ENCODE data around the gene SLC6A18.
A peak's percentile ranks its signal among the peaks of the same experiment; 100 is the strongest.
"Not testable (repeated sequence)": the region's sequence is repeated elsewhere in the genome, so short reads cannot be mapped to it uniquely, and the experiment has no call there.

Gene SLC6A18

GRCh38 chr5:1216918-1217295 is 8.3 kb upstream of the SLC6A18 start:
- no peak for DNase-seq

GRCh38 chr5:1217596-1218206 is 7.5 kb upstream of the SLC6A18 start:
- DNase-seq: no peak

GRCh38 chr5:1218351-1219080 is 6.7 kb upstream of the SLC6A18 start:
- no peak for DNase-seq

GRCh38 chr5:1219098-1219767 is 5.9 kb upstream of the SLC6A18 start:
- DNase-seq: no peak

GRCh38 chr5:1219768-1220100 is 5.4 kb upstream of the SLC6A18 start:
- no peak for DNase-seq

- no peak for DNase-seq
Measured at GRCh38 chr5:1220351-1220750, 4.8 kb upstream of the SLC6A18 start.

- no peak for DNase-seq
Measured at GRCh38 chr5:1220831-1221230, 4.3 kb upstream of the SLC6A18 start.

- DNase-seq: no peak
Measured at GRCh38 chr5:1221721-1222120, 3.5 kb upstream of the SLC6A18 start.

GRCh38 chr5:1222147-1222546 is 3.0 kb upstream of the SLC6A18 start:
- no peak for DNase-seq

GRCh38 chr5:1222621-1223277 is 2.4 kb upstream of the SLC6A18 start:
- no peak for DNase-seq

- no peak for DNase-seq
Measured at GRCh38 chr5:1223278-1223670, 1.9 kb upstream of the SLC6A18 start.

GRCh38 chr5:1224631-1225030 is 550 bp upstream of the SLC6A18 start:
- no peak for DNase-seq

- no peak for DNase-seq
Measured at GRCh38 chr5:1226231-1226630, 1.1 kb downstream of the SLC6A18 start.

- DNase-seq: no peak
Measured at GRCh38 chr5:1226839-1227581, 1.8 kb downstream of the SLC6A18 start.

GRCh38 chr5:1227667-1228066 is 2.5 kb downstream of the SLC6A18 start:
- peak; percentile 3 for DNase-seq

- no peak for DNase-seq
Measured at GRCh38 chr5:1228120-1228519, 2.9 kb downstream of the SLC6A18 start.

- DNase-seq: not testable (repeated sequence)
Measured at GRCh38 chr5:1229023-1229422, 3.8 kb downstream of the SLC6A18 start.

- DNase-seq: no peak
Measured at GRCh38 chr5:1229822-1230221, 4.6 kb downstream of the SLC6A18 start.

GRCh38 chr5:1230551-1230950 is 5.4 kb downstream of the SLC6A18 start:
- DNase-seq: no peak

- DNase-seq: no peak
Measured at GRCh38 chr5:1231354-1231905, 6.2 kb downstream of the SLC6A18 start.

GRCh38 chr5:1232780-1233179 is 7.6 kb downstream of the SLC6A18 start:
- DNase-seq: no peak

GRCh38 chr5:1235379-1235778 is 10.2 kb downstream of the SLC6A18 start:
- DNase-seq: no peak

- DNase-seq: no peak
Measured at GRCh38 chr5:1235838-1236237, 10.7 kb downstream of the SLC6A18 start.
